ENCODE data around the gene TPSG1.

DNA sequence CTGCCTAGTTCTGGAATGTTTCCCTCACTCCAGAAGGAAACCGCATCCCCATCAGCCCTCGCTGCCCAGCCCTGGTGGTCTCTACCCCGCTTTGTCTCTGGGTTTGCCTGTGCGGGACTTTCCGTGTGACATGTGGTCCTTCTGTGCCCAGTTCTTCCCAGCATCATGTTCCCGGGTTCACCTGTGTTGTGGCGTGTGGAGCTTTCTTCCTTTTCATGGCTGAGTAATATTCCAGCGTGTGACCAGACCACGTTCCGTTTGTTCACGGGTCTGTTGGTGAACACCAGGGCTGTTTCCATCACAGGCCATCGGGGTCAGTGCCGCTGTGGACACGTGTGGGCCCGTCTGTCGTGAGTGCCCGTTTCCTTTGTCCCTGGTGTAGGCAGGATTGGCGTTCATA lies 40.1 kb downstream of the TPSG1 start:
- no peak for TF ChIP-seq POLR2AphosphoS5 (IDR thresholded peaks at IDR 0.05; ENCODE audit: low read depth, low read length)
- no peak for TF ChIP-seq POLR2A (IDR thresholded peaks at IDR 0.05; ENCODE audit: low read depth, low read length)
- TF ChIP-seq TAF1 (IDR thresholded peaks at IDR 0.05; ENCODE audit: borderline replicate concordance, low read depth, low read length), result no peak

All from GM12892 (cell line).